Natural killer cell (primary cell): ENCODE results near the gene METTL5. TPM values are rescaled to one million over a fixed set of nuclear protein-coding genes. Genes with fewer than 3 reads are reported as not detected.
"Not testable (repeated sequence)": the region's sequence is repeated elsewhere in the genome, so short reads cannot be mapped to it uniquely, and the experiment has no call there.

Experiments
- ATAC-seq, 3 donors: fragments of 150-1000 bp in 2 of 3; fragments of 200-7000 bp in 1 of 3; cut with Tn5 transposase; 1 replicate in 1 of 3; 2 replicates in 2 of 3; pipeline ENCODE4 v1.10.0; 2021; ENCODE audit warnings: mild to moderate bottlenecking in 2 of 3, moderate library complexity in 2 of 3
- DNase-seq, 2 donors: peaks; one replicate each; pipeline versions ENCODE4 v3.0.0 to v3.0.0-alpha.2; 2013 to 2021; ENCODE audit warnings: mixed read lengths in 1 of 2
- H3K27ac ChIP-seq: one replicate; pipeline ENCODE4 v1.5.1; 2013; ENCODE audit warnings: mild to moderate bottlenecking, low read length
- H3K27me3 ChIP-seq: one replicate; pipeline ENCODE4 v1.6.1; 2013; ENCODE audit warnings: low read length; ENCODE audit not compliant: control insufficient read depth, insufficient read depth
- H3K36me3 ChIP-seq: one replicate; pipeline ENCODE4 v1.6.1; 2013; ENCODE audit warnings: low read length; ENCODE audit not compliant: control insufficient read depth, insufficient read depth
- H3K4me1 ChIP-seq: one replicate; pipeline ENCODE4 v1.6.1; 2013; ENCODE audit warnings: low read length; ENCODE audit not compliant: control insufficient read depth, insufficient read depth
- H3K4me3 ChIP-seq: one replicate; pipeline ENCODE4 v1.5.1; 2013; ENCODE audit warnings: low read length
- H3K9me3 ChIP-seq: one replicate; pipeline ENCODE4 v1.6.1; 2013; ENCODE audit warnings: low read length; ENCODE audit not compliant: control insufficient read depth, insufficient read depth
- H3K27ac Mint-ChIP-seq, 2 donors: one replicate each; pipeline ENCODE4 v1.8.0; 2022; ENCODE audit warnings: mild to moderate bottlenecking in 2 of 2, mixed read lengths in 2 of 2, moderate library complexity in 1 of 2
- H3K27me3 Mint-ChIP-seq, 2 donors: one replicate each; pipeline ENCODE4 v1.8.0; 2022; ENCODE audit warnings: low read depth in 2 of 2, mixed read lengths in 2 of 2
- H3K36me3 Mint-ChIP-seq: one replicate; pipeline ENCODE4 v1.8.0; 2022; ENCODE audit warnings: mixed read lengths
- H3K4me1 Mint-ChIP-seq, 2 donors: one replicate each; pipeline ENCODE4 v1.8.0; 2022; ENCODE audit warnings: mixed read lengths in 2 of 2
- H3K4me3 Mint-ChIP-seq: one replicate; pipeline ENCODE4 v1.8.0; 2022; ENCODE audit warnings: mild to moderate bottlenecking, moderate library complexity, mixed read lengths
- H3K9me3 Mint-ChIP-seq, 2 donors: one replicate each; pipeline ENCODE4 v1.8.0; 2022; ENCODE audit warnings: mixed read lengths in 2 of 2
- WGBS: methylation state at CpG from one replicate; pipeline ENCODE4 v1.1.7; 2013; ENCODE audit warnings: missing lambda C conversion rate; ENCODE audit not compliant: insufficient coverage; 5-methylcytosine and 5-hydroxymethylcytosine counted together
- intact Hi-C: fragments of 100-400 bp; cut with micrococcal nuclease; formaldehyde crosslinking; loops from one replicate; pipeline ENCODE4 v1.14.2; 2022
- total RNA-seq, 4 donors: library from RNA; stranded (reverse); fragments of 120-200 nt in 1 of 4; gene quantifications; one replicate each; pipeline versions ENCODE4 v1.2.3 to v1.2.4, GENCODE V29; 2013 to 2022
- TF ChIP-seq, protein P1 (sequence below): fragments of 200-600 bp; IDR thresholded peaks from one replicate; pipeline ENCODE4 v1.8.0; 2022; ENCODE audit warnings: antibody characterized with exemption

The METTL5 gene
- total RNA-seq, 3 donors from 2014 or later (not counting 1 experiment from before 2014, with no cell fraction given), result 14.7 to 28.2 (median 21.3) TPM

- H3K36me3 Mint-ChIP-seq, result no peaks in the 10 kb centered on the region
- peak overlapping the region in 1 of 2 donors; percentile 14 for H3K27ac Mint-ChIP-seq
- Histone ChIP-seq H3K27me3 (no peaks in the 10 kb centered on the region), H3K36me3 (no peaks in the 10 kb centered on the region), H3K27ac (no peak overlapping the region), H3K4me1 (peaks cover 2% of the 10 kb centered on the region), H3K9me3 (no peaks in the 10 kb centered on the region), H3K4me3 (no peak overlapping the region)
- no peaks in the 10 kb centered on the region for H3K9me3 Mint-ChIP-seq
- H3K4me3 Mint-ChIP-seq, result no peak overlapping the region
- ATAC-seq (no peak), DNase-seq (no peak)
- intact Hi-C loops, result no loop called here
- peaks cover 30 to 37% of the 10 kb centered on the region in 2 donors for H3K4me1 Mint-ChIP-seq
- H3K27me3 Mint-ChIP-seq, result no peaks in the 10 kb centered on the region
- TF ChIP-seq, protein P1, sequence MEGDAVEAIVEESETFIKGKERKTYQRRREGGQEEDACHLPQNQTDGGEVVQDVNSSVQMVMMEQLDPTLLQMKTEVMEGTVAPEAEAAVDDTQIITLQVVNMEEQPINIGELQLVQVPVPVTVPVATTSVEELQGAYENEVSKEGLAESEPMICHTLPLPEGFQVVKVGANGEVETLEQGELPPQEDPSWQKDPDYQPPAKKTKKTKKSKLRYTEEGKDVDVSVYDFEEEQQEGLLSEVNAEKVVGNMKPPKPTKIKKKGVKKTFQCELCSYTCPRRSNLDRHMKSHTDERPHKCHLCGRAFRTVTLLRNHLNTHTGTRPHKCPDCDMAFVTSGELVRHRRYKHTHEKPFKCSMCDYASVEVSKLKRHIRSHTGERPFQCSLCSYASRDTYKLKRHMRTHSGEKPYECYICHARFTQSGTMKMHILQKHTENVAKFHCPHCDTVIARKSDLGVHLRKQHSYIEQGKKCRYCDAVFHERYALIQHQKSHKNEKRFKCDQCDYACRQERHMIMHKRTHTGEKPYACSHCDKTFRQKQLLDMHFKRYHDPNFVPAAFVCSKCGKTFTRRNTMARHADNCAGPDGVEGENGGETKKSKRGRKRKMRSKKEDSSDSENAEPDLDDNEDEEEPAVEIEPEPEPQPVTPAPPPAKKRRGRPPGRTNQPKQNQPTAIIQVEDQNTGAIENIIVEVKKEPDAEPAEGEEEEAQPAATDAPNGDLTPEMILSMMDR, result no peak
- 93% methylated on average over 1 of the region's 1 CpG for WGBS
Measured at GRCh38 chr2:169849710-169850109, 25.0 kb upstream of the METTL5 start.

- H3K36me3 Mint-ChIP-seq, H3K27ac ChIP-seq, H3K9me3 ChIP-seq, H3K4me3 ChIP-seq, ATAC-seq, DNase-seq, H3K36me3 ChIP-seq, H3K4me1 ChIP-seq, intact Hi-C loops, H3K27me3 Mint-ChIP-seq, H3K27me3 ChIP-seq, H3K9me3 Mint-ChIP-seq, H3K4me3 Mint-ChIP-seq: not testable (repeated sequence)
- 79% methylated on average over 5 of the region's 8 CpGs for WGBS
- H3K27ac Mint-ChIP-seq, result peak overlapping the region in 1 of 2 donors; percentile 14
- peaks cover 30 to 37% of the 10 kb centered on the region in 2 donors for H3K4me1 Mint-ChIP-seq
Measured at GRCh38 chr2:169848959-169849693, 24.4 kb upstream of the METTL5 start.

DNA sequence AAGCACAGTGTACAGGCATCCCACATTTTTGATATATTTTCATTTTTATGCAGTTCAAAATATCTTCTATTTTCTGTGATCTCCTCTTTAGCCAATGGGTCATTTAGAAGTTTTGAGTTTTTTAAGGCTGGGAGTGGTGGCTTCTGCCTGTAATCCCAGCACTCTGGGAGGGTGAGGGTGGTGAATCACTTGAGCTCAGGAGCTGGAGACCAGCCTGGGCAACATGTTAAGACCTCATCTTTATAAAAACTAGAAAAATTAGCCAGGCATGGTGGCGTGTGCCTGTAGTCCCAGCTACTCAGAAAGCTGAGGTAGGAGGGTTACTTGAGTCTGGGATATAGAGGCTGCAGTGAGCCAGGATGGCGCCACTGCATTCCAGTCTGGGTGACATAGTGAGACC is 20.3 kb upstream of the METTL5 start:
- TF ChIP-seq, protein P1, result no peak
- no peaks in the 10 kb centered on the region for H3K9me3 Mint-ChIP-seq
- H3K27ac ChIP-seq, result no peak overlapping the region
- WGBS, result 100% methylated on average over 2 of the region's 2 CpGs
- H3K27me3 Mint-ChIP-seq, result no peaks in the 10 kb centered on the region
- H3K4me1 Mint-ChIP-seq, result peaks cover 24 to 33% of the 10 kb centered on the region in 2 donors
- ATAC-seq, result no peak
- no peak for DNase-seq
- H3K4me3 ChIP-seq, result no peak overlapping the region
- H3K27ac Mint-ChIP-seq, result no peak overlapping the region
- no peaks in the 10 kb centered on the region for H3K36me3 Mint-ChIP-seq
- no peaks in the 10 kb centered on the region for H3K9me3 ChIP-seq
- peaks cover 3% of the 10 kb centered on the region for H3K36me3 ChIP-seq
- intact Hi-C loops, result no loop called here
- no peaks in the 10 kb centered on the region for H3K27me3 ChIP-seq
- H3K4me1 ChIP-seq, result no peaks in the 10 kb centered on the region
- H3K4me3 Mint-ChIP-seq, result no peak overlapping the region

GRCh38 chr2:169841625-169842024 is 16.9 kb upstream of the METTL5 start:
- H3K4me3 Mint-ChIP-seq, H3K27me3 ChIP-seq, intact Hi-C loops, DNase-seq, H3K36me3 Mint-ChIP-seq, H3K4me3 ChIP-seq, H3K9me3 ChIP-seq, H3K27me3 Mint-ChIP-seq, H3K27ac ChIP-seq, H3K9me3 Mint-ChIP-seq, H3K4me1 ChIP-seq, H3K27ac Mint-ChIP-seq, H3K36me3 ChIP-seq, ATAC-seq: not testable (repeated sequence)
- H3K4me1 Mint-ChIP-seq, result peaks cover 32 to 50% of the 10 kb centered on the region in 2 donors
- WGBS, result 97% methylated on average over 14 of the region's 24 CpGs
